HG03045 (cell line): Measurements from ENCODE around the gene KCNQ1OT1.

ENCODE experiments used
- ATAC-seq: cut with Tn5 transposase; IDR thresholded peaks from one replicate; pipeline ENCODE4 v1.9.1; 2021; ENCODE audit warnings: mild to moderate bottlenecking, moderate library complexity; ENCODE audit not compliant: unreplicated experiment

The KCNQ1OT1 gene

GRCh38 chr11:2737226-2737590 is 37.4 kb upstream of the KCNQ1OT1 start:
- ATAC-seq = no peak

DNA sequence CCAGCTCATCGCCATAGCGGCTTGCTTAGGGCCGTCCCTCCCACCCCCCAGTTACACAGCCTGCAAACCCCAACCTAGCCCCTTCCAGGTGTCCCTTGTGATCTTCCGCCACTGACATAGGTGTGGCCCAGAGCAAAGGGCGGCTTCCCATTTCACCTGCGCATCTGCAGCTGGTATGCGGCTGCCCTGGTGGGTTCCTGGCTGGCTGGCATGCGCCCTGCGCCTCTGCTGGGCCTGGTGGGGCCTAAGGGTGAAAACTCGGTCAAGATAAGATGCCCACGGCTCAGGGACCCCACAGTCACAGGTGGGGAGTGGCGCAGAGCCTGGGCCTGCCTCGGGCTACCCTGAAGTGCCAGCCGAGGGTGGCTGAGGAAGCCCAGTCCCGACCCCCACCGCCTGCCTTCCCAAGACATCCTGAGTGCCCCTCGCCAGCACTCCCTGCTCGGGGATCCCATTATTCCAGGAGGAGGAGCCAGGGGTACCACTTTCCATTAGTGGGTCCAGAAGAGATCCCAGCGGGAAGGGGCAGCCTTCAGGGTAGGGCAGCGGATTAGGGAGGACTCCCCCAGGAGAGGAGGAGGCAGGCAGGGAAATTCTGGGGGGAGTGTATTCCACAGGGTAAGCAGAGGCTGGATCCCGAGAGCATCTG is 36.9 kb upstream of the KCNQ1OT1 start:
- ATAC-seq = no peak

DNA sequence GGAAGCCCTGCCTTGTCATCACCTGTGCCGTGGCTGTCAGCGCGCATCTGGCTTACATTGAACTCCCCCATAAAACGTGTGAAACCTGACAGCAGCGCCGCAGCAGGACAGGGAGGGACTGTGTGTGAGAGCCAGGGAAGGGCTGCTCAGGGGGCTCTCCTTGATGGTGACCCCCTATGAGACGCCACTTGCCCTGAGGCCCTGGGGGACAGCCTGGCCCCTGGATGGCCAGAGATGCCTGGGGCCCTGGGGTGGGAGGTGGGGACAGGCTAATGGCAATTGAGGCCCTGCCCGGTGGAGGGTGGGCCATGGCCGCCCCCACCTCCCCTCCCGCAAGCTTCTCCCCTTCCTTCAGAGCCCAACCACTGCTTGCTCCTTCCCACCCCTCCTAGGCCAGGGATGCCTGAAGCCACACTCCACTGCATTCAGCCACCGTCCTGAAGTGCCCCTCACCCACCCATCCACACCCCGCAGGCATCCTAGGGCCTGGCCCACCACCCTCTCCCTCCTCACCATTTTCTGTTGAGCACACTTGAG is 35.3 kb upstream of the KCNQ1OT1 start:
- ATAC-seq = no peak

GRCh38 chr11:2734181-2735052 is 34.6 kb upstream of the KCNQ1OT1 start:
- no peak for ATAC-seq

DNA sequence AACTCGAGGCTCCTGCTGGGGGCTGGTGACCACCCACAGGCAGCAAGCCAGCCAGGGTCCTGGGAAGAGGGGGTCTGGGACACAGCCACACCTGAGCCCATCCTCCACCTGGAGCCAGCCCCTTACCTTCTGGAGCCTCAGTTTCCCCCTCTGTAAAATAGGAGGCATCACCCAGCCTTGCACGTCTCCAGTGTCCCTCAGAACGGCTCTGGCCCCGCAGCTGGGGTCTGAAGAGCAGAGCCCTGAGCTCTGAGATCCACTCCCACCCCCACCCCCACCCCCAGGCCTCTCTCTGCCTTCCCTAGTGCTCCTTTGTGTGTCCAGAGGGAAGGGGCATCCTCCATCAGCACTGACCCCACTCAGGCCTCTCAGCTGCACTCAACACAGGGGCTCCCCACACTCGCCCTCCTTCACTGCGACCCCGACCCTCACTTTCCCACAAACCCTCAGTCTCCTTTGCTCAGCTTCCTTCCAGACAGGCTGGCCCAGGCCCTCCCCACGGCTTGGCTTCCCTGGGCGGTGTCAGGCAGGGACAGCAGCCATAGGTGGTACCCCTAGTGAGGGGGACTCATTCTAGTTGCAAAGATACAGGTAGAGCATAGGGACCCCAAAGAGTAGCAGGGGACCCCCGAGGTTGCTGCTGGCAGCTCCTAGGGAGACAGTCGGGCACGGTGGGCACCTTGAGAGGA is 33.3 kb upstream of the KCNQ1OT1 start:
- ATAC-seq = no peak

DNA sequence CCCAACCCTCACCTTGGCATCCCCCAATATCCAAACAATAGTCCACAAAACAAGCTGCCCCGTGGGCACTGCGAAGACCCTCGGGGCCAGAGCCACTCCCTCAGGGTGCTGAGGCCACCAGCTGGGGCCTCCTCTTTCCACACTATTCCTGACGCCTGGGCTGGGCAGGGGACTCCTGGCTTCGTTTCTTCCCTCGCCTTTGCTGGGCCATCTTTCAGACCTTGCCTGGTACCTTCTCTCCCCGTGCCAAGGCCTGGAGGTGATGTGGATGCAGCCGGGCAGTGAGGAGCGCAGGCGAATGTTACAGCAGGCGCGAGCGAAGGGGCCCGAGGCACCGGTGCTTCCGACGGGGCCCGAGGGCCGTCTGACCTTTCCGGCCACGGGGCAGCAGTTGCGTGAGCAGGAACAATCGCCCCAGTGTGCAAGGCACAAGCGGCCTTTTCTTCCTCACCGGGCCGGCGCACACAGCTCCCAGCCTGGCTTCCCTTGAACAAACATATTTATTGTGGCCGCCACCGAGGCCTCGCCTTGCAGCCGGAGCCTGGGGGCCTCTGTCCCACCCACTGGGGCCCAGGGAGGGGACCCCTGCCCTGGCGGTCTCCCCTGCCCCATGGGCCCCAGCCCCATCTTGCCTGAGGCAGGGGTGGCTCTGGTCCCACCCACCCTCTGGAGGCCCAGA is 32.6 kb upstream of the KCNQ1OT1 start:
- no peak for ATAC-seq

DNA sequence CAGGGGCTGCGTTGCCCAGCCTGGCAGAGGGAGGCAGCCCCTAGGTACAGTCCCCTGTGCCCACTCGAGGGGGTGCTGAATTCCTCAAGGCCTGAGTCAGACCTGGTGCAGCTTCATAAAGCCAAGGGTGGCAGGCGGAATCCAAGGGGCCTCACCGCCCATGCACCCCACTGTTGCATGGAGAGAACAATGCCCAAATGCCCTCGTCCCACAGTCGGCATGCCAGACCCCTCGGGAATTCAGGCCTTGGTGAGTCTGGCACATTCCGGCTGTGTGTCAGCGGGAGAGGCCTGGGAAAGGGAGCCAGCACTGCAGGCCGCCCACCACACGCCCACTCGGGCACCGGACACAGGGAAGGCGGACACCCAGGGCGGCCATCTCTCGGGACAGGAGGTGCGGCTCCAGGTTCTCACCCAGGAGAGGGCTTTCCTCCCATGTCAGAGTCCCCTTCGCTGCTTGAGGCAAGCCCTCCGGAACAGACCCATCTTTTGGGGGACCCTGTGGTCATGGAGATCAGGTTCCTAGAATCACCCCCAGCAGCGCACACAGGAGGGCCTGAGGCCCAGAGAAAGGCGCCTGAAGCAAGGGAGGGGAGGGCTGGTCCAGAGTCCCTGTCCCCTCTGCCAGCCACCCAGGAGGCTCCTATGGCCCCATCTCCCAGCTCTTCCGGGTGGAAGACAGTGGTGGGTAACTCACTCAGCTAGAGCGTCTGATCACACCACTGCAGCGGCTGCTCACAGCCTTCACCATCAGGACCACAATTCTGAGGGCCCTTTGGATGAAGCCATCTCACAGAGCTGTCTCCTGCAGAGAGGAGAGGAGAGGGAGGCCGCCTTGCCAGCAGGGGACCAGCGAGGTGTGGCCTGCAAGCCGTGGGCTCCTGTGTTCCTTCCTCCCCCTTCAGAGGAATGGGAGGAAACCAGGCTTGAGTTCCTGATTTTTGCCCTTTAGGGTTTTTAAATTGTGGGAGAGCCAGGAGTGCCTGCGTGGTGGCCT is 31.6 kb upstream of the KCNQ1OT1 start:
- no peak for ATAC-seq

- ATAC-seq = no peak
These were observed 30.7 kb upstream of the KCNQ1OT1 start for GRCh38 chr11:2730272-2731129.

- ATAC-seq = no peak
These were observed 30.0 kb upstream of the KCNQ1OT1 start for GRCh38 chr11:2729841-2730240.

DNA sequence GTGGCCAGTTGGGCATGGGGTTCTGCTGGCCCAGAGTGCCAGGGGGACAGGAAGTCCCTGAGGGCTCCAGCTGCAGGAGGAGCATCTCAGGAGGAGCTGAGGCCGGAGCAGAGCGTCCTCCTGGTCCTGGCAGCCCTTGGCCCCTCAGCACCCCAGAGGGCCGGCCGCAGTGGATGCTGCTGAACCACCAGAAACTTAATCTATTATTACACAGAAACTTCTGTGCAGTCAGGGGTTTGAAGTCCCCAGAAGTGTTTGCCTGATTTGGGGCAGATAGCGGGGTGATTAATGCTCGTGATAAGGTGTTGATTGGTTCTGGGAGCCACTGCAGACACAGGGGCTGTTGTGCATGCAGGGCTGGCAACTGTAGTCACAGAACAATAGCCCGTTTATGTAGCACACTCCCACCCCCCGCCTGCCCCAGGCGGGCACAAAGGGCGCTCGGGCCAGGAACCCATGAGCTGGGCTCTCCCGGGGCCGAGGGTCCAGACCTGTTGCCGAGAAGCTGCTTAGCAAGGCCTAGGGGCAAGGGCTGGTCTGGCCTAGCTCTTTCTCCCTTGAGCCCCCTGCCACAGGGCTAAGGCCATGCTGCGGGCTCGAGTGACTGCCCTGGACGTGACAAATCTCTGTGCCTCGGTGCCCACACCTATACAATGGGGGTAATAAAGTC is 29.0 kb upstream of the KCNQ1OT1 start:
- ATAC-seq = no peak

DNA sequence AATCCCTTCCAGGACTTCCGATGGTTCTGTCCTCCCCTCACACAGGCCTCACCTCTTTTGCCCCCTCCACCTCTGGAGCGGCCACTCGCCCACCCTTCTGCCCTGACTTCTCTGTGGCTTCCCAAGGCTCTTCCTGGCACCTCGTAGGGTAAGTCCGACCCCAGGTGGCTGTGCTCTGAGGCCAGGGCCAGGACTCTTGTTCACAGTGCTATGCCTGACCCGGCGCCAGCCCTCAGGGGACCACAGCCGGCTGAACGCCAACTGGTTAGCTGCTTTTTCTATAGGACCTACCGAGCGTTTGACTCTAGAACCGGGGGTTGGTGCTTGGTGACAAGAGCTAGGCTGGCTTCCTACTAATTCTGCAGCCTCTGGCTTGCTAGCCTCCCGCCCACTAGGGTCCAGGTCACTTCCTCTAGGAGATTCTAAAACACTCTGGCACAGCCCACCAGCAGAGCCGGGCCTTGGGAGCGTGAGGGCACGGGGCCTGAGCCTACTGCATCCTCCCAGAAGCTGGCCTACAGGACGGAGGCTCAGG is 28.4 kb upstream of the KCNQ1OT1 start:
- no peak for ATAC-seq

- no peak for ATAC-seq
These were observed 27.2 kb upstream of the KCNQ1OT1 start for GRCh38 chr11:2726964-2727363.

DNA sequence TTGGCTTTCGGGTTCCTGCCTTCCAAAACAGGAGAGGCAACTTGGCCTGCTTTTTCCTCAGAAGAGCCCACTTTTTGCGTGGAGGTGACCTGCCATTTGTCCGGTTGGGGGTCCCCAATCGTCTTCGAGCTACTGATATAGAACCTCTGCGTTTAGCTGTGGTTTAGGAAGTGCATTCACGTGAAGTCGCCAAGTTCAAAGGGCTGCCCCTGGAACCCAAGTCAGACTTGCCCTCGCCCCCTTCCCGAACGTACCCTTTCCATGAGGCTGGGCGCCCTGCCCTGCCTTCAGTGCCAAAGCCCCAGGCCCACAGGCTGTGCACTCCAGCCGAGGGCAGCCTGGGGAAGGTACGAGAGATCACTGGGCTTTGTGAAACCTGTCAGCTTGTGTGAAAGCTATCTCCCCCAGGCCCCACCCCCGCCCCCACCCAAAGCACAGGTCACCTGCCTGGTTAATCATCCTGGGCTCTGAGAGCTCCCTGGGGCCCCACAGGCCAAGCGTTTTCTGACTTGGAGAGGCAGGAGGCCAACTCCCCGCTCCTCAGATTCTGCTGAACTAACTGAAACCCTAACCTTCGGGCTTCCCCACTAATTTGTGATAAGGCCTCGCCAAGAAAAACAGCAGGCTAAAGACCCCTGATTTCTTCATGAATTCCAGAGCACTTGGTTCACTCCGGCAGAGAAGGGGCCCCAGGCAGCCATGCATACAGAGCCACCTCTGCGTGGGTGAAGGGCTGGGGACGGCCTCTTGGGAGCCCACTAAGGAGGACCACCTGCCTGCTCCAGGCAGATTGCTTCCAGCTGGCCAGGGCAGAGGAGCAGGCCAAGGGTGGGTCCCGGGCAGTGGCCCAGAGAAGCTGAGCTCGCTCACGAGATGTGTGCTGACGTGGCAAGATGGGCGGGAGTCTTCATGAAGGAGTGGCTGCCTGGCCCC is 25.8 kb upstream of the KCNQ1OT1 start:
- ATAC-seq = no peak

GRCh38 chr11:2724653-2725367 is 25.0 kb upstream of the KCNQ1OT1 start:
- ATAC-seq = no peak

DNA sequence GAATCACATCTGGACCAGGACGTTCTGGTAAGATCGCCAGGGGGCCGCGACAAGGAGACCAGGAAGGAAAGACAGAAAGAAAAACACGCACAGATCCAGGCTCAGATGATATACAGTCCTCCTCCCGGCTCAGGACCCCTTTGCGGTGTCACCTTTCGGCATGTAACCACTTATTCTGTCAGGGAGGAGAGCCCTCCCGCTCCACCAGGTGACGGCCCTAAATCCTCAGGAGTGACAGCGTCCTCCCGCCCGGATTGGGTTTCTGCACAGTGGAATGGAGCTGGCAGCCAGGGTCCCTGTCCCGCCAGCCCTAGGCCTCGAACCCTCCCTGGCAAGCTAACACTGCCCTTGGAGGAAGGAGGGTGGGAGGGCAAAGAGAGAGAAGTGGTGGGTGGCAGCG is 24.3 kb upstream of the KCNQ1OT1 start:
- no peak for ATAC-seq

- no peak for ATAC-seq
These were observed 23.2 kb upstream of the KCNQ1OT1 start for GRCh38 chr11:2722955-2723354.
